LHCN-M2 (cell line): ENCODE measurements around the gene DMTF1. TPM values are rescaled to one million over a fixed set of nuclear protein-coding genes. Genes with fewer than 3 reads are reported as not detected.
A peak's percentile ranks its signal among the peaks of the same experiment; 100 is the strongest.
"Not testable (repeated sequence)": the region's sequence is repeated elsewhere in the genome, so short reads cannot be mapped to it uniquely, and the experiment has no call there.

Experiments
- DNase-seq: peaks from one replicate; pipeline ENCODE4 v3.0.0-alpha.2; 2012; ENCODE audit warnings: low read depth
- total RNA-seq: library from RNA; depleted of rRNA; stranded (reverse); fragments of >200 nt; gene quantifications from 2 replicates; pipeline ENCODE4 v1.2.3, GENCODE V29; 2014

The DMTF1 gene
- total RNA-seq, 1 experiment from 2014 or later = 60.2 TPM

DNA sequence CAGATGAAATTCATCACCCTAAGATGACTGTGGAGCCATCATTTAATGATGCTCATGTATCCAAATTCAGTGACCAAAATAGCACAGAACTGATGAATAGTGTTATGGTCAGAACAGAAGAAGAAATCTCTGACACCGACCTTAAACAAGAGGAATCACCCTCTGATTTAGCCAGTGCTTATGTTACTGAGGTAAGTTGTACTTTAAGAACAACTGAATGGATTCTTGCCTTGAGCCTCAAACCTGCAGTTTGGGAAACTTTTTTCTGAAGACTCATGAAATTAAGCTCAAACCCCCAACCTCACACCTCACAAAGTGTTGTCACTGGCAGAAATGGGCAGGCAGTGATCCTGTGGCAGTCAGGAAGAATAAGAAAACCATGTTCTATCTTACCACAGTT, 41.7 kb downstream of the DMTF1 start:
- DNase-seq = no peak

GRCh38 chr7:87199241-87199640, 47.0 kb downstream of the DMTF1 start:
- no peak for DNase-seq

- DNase-seq = no peak
Observed at GRCh38 chr7:87199700-87200450, 47.6 kb downstream of the DMTF1 start.

DNA sequence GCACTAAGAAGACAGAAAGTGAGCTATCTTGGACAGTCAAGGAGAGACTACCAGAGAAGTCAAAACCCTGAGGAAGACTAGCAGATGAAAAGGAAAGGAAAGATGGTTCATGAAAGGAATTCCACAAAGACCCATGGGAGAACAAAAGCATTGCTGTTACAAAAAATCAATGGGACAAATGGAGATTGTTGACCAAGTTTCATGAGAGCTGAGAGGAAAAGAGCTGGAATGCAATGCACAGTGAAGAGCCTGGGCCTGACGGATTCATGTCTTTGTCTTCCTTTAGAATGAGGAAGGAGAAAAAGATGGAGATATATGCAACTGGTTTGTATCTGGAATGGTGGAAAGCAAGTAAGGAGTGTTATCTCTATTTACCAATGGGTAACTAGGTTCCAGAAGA, 50.0 kb downstream of the DMTF1 start:
- DNase-seq = no peak

GRCh38 chr7:87202705-87203104, 50.5 kb downstream of the DMTF1 start:
- DNase-seq = no peak

DNA sequence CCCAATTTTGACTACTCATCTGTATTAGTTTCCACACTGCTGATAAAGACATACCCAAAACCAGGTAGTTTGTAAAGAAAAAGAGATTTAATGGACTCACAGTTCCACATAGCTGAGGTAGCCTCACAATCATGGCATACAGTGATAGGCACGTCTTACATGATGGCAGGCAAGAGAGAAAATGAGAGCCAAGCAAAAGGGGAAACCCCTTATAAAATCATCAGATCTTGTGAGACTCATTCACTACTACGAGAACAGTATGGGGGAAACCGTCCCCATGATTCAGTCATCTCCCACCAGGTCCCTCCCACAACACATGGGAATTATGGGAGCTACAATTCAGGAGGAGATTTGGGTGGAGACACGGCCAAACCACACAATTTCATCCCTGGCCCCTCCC, 51.7 kb downstream of the DMTF1 start:
- DNase-seq = not testable (repeated sequence)

GRCh38 chr7:87204933-87205332, 52.7 kb downstream of the DMTF1 start:
- no peak for DNase-seq

DNA sequence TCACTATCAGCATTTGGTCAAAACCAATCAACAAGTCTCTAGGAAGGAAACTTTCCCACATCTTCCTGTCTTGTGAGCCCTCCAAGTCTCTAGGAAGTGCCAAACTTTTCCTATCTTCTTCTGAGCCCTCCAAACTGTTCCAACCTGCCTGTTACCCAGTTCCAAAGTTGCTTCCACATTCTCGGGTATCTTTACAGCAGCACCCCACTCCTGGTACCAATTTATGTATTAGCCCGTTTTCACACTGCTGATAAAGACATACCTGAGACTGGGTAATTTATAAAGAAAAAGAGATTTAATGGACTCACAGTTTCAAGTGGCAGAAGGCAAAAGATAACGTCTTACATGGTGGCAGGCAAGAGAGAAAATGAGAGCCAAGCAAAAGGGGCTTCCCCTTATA, 53.4 kb downstream of the DMTF1 start:
- DNase-seq = not testable (repeated sequence)

DNA sequence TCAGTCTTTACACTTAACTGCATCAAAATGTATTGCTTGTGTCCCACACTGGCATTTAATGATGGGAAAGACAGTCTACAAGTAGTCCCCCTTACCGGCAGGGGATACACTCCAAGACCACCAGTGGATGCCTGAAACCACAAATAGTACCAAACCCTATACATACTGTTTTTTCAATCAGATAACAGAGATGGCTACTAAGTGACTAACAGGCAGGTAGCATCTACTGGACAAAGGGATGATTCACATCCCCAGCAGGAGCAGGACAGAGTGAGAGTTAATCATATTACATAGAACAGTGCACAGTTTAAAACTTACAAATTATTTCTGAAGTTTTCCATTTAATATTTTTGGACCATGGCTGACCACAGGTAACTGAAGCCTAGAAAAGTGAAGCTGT, 54.1 kb downstream of the DMTF1 start:
- DNase-seq = no peak

DNA sequence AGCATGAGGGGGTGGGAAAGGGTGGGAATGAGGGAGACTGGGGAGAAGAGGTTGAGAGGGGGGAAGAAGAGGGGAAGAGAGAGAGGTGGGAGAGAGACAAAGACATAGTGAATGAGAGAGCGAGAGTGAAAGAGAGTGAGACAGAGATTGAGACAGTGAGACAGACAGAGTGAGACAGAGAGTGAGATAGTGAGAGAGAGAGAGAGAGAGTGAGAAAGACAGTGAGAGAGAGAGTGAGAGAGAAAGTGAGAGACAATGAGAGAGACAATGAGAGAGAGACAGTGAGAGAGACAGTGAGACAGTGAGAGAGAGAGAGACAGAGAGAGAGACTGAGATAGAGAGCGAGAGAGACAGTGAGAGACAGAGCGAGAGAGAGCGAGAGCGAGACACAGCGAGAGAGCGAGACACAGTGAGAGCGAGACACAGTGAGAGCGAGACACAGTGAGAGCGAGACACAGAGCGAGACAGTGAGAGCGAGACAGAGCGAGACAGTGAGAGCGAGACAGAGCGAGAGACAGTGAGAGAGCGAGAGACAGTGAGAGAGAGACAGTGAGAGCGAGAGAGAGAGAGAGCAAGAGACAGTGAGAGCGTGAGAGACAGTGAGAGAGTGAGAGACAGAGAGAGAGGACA, 57.2 kb downstream of the DMTF1 start:
- no peak for DNase-seq

- no peak for DNase-seq
Observed at GRCh38 chr7:87210506-87210905, 58.3 kb downstream of the DMTF1 start.

- no peak for DNase-seq
Observed at GRCh38 chr7:87212498-87212897, 60.2 kb downstream of the DMTF1 start.

DNA sequence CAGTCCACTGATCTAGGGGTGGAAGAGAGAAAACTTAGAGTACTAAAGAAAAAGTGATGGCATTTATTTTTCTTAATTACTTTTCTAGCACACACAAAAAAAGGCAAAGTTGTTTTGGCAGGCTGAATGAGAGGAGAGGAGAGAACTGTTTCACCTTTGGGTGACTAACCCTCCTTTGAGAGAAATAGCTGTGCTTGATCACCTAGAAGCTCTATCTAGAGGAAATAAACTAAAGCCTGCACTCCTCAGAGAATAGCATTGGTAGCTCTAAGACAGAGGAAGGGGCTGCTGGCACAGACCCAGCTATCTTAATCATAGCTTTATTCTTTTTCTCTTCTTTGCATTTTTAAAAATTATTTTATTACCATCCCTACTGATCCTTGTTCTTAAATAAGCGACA, 61.0 kb downstream of the DMTF1 start:
- DNase-seq = no peak

GRCh38 chr7:87213811-87214210, 61.6 kb downstream of the DMTF1 start:
- no peak for DNase-seq

GRCh38 chr7:87215046-87215445, 62.8 kb downstream of the DMTF1 start:
- no peak for DNase-seq

- no peak for DNase-seq
Observed at GRCh38 chr7:87216701-87217508, 64.7 kb downstream of the DMTF1 start.

- no peak for DNase-seq
Observed at GRCh38 chr7:87217983-87218653, 65.9 kb downstream of the DMTF1 start.

DNA sequence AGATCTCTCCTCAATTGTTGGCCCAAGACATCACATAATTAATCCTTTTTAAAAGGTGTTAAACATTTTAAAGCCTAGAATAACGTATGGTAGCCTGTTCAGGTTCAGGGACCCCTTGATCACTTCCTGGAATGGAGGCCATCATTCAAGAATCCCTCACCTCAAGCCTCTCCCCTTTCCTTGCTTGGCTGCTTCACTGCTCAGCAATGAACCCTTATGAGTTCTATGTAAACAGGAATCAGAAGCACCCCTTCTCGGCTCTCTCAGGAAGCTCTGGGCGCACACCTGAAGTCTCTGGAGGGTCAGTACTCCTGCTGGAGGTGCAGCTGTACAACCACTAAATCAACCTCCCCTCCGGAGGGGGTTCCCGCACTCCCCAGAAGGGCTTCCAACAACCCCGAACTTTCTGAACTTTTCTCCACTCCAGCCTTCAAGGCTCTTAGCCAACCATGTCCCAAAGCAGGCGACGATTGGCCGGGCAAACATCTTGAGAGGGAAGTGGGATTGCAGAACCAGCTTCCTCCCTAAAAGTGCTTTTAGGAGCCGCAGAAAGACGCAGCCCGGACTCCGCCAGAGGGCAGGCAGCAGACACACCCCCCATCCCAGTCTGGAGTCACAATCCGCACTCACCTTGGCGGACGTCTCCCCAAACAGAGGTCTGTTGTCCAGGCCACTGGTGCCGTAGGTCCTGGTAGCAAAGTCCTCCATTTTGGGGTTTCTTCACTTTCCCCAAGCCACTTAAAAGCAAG, 66.7 kb downstream of the DMTF1 start:
- DNase-seq = peak; percentile 49

GRCh38 chr7:87219545-87220025, 67.3 kb downstream of the DMTF1 start, which contains the start of gene TMEM243:
Gene TMEM243, minus strand, starts transcription at chr7:87219732. Its CDS starts 229 bp downstream, at chr7:87219503.
- peak; percentile 70 for DNase-seq

DNA sequence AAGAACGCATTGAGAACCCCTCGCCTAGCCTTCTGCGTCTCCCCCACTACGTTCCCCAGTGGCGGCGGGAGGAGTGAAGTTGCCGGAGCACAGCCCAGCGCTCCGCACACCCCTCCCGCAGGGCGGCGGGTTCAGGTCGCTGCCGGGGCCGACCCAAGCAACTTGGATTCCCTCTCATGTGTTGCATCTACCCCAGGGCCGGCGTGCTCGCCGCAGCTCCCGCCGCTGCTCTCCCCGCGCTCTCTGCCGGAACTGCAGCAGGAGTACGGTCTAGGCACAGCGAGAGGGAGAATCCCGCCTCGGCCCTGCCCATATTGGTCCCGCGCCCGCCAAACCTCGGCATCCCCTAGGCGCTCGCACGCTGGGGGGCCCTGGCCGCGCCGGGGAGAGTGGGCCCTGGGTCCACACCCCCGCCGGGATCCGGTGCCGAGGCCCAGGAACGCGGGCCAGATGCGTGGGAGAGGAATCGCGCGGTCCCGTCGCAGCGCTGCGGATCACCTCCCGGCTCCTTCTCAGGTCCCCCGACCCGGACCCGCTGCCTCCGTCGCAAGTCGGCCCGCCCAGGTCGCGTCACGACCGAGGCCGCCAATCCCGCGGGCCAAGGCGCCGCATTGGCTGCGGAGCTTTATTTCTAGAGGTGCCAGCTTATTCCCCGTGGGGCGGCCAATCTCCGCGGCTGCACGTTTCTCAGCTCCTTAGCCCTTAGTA, 67.9 kb downstream of the DMTF1 start:
- DNase-seq = peak; percentile 80
